Measurements from ENCODE around the gene RLN2. TPM values are rescaled to one million over a fixed set of nuclear protein-coding genes. Genes with fewer than 3 reads are reported as not detected.
A peak's percentile ranks its signal among the peaks of the same experiment; 100 is the strongest.
"Not testable (repeated sequence)": the region's sequence is repeated elsewhere in the genome, so short reads cannot be mapped to it uniquely, and the experiment has no call there.

Gene RLN2, protein sequence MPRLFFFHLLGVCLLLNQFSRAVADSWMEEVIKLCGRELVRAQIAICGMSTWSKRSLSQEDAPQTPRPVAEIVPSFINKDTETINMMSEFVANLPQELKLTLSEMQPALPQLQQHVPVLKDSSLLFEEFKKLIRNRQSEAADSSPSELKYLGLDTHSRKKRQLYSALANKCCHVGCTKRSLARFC
- total RNA-seq = not detected

DNA sequence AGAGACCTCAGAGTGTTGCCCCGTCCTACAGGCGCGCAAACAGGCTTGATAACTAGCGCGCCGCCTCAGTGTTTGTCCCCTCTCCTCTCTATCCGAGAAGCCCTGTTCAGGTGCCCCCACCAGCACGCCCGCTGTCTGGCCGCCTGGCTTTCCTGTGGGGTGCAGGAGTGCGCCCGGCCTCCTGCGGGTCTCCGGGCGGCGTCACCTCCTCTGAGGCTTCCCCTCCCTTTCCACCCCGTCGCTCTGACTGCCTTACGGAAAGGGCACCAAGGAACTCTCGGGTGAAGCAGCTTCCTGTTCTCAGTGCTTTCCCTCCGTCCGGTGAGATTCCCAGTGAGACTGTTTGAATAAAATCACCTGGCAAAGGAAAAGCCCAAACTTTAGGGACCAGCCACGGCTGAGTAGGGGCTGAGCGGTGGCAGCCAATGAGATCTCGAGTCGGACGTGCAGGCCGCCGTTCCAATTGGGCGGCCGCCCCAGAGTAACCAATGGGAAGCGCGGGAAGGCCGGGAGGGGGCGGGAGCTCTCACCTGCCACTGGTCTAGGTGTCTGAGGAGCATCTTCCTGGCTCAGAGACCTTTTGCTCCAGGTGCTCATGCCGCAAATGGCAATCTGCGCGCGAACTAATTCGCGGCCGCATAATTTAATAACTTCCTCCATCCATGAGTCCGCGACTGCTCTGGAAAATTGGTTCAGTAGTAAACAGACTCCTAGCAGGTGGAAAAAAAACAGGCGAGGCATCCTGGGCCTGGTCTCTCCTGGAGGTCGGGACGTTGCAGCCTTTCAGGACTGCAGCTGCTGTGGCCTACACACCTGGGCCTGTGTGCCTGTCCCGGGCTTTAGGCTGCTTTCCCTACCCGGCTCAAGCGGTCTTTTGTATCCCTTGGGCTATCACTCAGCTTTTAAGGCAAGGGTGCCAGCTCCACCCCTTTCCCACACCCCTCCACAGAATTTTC lies at the start of gene RLN2:
TSS of gene RLN2 (minus strand) at position 877 of the 956 bp plus-strand sequence. CDS start at position 741, 136 bp downstream.
- DNase-seq (ENCODE audit: low spot score in 2 of 2) = not testable (repeated sequence)
- FAIRE-seq = peak; percentile 82

DNA sequence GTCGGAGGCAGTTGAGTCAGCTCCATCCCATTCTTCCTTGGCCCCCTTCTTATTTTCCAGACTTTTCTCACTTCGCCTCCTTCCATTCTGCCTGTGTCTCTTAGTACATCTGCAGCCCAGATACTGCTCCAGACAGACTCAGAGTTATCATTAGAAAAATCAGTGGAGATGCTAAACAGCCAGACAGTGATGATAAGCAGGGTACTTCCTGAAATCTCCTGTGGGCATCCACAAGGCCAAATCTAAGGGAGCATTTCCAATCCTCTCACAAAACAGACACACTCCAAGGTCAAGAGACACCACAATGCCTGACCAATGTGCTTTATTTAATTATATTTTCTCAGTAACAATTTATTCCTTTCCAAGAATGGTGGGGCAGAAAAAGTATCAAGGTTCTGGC lies 49.7 kb upstream of the RLN2 start:
- FAIRE-seq (no peak), DNase-seq (ENCODE audit: low spot score in 2 of 2) (no peak)

DNA sequence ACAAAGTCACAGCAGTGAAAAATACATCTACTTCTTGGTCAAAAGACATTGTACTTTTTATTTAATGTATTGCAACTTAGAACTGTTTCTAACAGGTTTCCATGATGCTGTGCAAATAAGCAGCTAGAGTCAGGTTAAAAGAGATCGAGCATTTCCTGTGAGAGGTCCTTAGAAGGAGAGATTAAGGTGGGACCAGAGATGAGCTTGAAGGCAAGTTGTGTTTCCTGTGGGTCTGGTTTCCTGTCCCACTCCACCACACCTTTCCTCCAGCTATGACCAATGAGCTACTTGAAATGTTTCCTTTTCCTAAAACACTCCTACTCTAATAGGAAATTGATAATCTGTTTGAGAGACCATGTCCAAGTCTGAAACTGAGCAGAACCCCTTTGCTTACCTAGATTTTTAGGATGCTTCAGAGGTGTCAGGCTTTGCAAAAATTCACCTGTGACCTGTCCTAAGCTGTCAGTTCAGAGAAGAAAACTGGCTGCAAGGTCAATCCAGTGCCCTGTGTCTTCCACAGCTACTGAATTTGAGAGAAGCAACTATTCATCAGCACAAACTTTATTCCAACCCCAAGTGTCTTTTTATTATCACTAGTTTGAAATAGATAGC lies 48.2 kb upstream of the RLN2 start:
- FAIRE-seq (no peak), DNase-seq (ENCODE audit: low spot score in 2 of 2) (no peak)

DNA sequence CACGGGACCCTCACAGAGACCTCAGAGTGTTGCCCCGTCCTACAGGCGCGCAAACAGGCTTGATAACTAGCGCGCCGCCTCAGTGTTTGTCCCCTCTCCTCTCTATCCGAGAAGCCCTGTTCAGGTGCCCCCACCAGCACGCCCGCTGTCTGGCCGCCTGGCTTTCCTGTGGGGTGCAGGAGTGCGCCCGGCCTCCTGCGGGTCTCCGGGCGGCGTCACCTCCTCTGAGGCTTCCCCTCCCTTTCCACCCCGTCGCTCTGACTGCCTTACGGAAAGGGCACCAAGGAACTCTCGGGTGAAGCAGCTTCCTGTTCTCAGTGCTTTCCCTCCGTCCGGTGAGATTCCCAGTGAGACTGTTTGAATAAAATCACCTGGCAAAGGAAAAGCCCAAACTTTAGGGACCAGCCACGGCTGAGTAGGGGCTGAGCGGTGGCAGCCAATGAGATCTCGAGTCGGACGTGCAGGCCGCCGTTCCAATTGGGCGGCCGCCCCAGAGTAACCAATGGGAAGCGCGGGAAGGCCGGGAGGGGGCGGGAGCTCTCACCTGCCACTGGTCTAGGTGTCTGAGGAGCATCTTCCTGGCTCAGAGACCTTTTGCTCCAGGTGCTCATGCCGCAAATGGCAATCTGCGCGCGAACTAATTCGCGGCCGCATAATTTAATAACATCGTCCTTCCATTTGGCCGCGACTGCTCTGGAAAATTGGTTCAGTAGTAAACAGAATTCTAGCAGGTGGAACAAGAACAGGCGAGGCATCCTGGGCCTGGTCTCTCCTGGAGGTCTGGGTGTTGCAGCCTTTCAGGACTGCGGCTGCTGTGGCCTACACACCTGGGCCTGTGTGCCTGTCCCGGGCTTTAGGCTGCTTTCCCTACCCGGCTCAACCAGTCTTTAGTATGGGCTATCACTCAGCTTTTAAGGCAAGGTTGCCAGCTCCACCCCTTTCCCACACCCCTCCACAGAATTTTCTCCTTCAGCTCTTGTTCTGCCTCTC lies 34.8 kb upstream of the RLN2 start, which contains the start of gene RLN1:
TSS of gene RLN1 (minus strand) at position 885 of the 990 bp plus-strand sequence. CDS start at position 755, 130 bp downstream.
- peak; percentile 71 for FAIRE-seq

DNA sequence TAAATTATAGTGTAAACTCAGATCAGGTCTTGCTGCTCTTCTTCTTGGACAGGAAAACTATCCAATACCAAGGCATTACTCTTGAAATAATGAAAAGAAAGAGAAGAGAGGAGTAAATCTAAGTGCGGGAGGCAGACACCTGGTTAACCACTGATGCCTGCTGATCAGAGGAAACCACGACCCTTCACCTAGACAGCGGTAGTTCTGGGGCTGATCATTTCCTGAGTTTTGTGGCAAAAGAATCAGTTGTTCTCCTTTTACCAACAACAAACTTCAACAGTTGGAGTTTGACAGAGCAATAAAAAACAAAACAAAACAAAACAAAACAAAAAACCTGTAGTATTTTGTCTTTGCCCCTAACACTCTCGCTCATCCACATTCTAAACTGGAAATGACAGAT lies 32.2 kb upstream of the RLN2 start:
- DNase-seq (ENCODE audit: low spot score in 2 of 2) (no peak), FAIRE-seq (no peak)

More for the DNA sequence above, 34.8 kb upstream of the RLN2 start, which contains the start of gene RLN1:
- not testable (repeated sequence) for DNase-seq (ENCODE audit: low spot score in 2 of 2)

DNA sequence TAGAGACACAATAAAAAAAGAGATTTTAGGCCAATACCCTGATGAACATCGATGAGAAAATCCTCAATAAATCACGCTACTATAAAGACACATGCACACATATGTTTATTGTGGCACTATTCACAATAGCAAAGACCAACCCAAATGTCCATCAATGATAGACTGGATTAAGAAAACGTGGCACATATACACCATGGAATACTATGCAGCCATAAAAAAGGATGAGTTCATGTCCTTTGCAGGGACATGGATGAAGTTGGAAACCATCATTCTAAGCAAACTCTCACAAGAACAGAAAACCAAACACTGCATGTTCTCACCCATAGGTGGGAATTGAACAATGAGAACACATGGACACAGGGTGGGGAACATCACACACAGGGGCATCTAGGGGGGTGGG lies 26.8 kb upstream of the RLN2 start:
- not testable (repeated sequence) for FAIRE-seq; DNase-seq (ENCODE audit: low spot score in 2 of 2)

DNA sequence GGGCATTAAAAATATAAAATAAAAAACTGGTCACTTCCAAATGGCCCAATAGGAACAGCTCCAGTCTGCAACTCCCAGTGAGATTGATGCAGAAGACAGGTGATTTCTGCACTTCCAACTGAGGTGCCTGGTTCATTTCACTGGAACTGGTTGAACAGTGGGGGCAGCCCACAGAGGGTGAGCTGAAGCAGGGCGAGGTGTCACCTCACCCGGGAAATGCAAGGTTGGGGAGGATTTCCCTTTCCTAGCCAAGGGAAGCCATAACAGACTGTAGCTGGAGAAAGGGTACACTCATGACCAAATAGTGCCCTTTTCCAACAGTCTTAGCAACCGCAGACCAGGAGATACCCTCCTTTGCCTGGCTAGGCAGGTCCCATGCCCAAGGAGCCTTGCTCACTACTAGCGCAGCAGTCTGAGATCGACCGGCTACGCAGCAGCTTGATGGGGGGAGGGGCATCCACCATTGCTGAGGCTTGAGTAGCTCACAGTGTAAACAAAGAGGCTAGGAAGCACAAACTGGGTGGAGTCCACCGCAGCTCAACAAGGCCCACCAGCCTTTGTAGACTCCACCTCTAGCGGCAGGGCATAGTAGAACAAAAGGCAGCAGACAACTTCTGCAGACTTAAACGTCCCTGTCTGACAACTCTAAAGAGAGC lies 22.5 kb upstream of the RLN2 start:
- DNase-seq (ENCODE audit: low spot score in 2 of 2) (no peak), FAIRE-seq (no peak)

DNA sequence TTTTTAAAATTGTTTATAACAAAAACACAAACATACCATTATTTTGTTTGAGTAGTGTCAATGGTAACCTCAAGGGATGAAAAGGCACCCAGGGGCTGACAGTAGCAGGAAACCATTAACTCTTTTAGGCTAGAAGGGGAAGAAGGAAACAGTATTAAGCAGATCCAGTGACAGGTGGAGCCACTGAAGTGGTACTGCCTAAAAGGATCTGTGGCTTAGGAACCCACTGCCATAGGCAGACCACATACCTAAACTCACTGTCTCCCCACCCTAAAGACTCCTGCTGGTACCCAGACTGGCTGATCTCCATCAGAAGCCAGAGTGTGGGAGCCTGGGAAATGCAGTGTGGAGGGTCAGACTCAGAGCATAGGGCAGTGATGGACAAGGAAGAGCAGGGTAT lies 21.7 kb upstream of the RLN2 start:
- FAIRE-seq = no peak
- DNase-seq (ENCODE audit: low spot score in 2 of 2) = no peak

DNA sequence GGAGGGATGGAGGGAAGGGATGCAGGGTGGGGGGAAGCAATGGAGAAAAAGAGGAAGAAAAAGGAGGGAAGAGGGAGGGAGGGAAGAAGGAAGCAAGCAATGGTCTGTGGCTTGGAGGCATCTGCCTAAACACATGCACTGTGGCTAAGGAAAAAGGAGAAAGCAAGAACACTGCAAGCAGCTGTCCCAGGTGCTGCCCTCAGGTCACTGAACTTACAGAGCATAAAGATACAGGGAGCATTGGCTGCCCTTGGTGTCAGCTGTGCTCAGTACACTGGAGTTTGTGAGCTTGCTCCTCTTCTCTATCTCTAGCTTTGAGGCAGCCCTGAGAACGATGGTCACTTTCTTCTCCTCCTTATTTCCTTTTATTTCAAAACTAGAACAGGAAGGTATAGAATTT lies 17.1 kb upstream of the RLN2 start:
- DNase-seq (ENCODE audit: low spot score in 2 of 2); FAIRE-seq: not testable (repeated sequence)

DNA sequence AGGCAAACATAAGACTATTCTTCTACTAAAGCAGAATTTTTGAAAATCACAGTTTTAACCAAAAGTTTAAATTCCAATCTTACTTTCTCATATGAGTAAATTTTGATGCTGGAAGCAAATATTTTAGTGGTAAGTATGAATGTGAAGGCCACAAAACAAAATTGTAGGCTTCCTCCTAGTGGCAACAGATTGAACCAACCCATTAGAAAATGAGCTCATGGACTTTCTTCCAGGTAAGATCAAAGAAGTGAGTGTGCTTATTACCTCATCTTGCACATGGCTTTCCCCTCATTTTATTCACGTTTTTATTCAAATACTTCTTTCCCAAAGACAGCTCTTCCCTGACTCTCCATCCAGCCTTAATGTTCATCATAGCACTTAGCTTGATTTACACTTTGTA lies 16.5 kb upstream of the RLN2 start:
- FAIRE-seq (no peak), DNase-seq (ENCODE audit: low spot score in 2 of 2) (no peak)

DNA sequence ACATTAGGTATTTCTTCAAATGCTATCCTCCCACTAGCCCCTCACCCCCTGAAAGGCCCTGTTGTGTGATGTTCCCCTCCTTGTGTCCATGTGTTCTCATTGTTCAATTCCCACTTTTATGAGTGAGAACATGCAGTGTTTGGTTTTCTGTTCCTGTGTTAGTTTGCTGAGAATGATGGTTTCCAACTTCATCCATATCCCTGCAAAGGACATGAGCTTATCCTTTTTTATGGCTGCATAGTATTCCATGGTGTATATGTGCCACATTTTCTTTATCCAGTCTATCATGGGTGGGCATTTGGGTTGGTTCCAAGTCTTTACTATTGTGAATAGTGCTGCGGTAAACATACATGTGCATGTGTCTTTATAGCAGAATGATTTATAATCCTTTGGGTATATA lies 11.9 kb upstream of the RLN2 start:
- DNase-seq (ENCODE audit: low spot score in 2 of 2); FAIRE-seq: not testable (repeated sequence)

DNA sequence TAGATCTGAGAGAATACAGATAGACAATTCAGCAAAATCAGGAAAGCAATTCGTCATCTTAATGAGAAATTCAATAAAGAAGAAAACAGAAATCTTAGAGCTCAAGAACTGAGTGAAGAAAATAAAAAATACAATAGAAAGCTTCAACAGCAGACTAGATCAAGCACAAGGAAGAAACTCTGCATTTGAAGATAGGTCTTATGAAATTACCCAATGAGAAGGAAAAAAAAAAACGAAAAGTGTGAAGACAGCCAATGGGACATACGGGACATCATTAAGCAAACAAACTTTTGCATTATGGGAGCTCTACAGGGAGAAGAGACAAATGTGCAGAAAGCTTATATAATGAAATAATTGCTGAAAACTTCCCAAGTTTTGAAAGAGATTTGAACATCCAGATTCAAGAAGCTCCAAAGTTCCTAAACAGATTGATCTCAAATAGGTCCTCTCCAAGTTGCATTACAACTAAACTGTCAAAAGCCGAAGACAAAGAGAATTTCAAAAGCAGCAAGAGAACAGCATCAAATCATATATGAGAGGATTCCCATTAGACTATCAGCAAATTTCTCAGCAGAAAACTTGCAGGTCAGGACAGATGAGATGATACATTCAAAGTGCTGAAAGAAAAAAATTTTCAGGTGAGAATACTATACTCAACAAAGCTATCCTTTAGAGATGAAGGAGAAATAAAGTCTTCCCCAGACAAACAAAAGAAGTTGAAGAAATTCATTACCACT lies 10.8 kb upstream of the RLN2 start:
- DNase-seq (ENCODE audit: low spot score in 2 of 2) = no peak
- FAIRE-seq = no peak

DNA sequence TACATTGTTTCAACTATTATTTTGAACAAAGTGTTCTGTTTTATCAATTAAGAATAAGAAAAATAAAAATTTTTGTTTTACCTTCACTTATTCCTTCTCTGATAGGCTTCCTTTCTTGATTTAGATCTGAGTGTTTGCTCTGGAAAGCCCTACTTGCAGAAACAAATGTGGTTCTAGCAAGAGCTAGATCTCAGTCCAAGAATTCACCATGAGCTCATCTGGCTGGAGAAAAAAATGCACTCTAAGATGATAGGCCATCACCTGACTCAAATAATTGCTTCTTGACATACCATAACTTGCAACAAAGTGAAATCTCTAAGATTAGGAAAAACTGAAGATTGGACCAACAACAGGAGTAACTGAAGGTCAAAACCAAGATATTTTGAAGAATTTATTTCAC lies 6.3 kb upstream of the RLN2 start:
- DNase-seq (ENCODE audit: low spot score in 2 of 2) = no peak
- FAIRE-seq = no peak

DNA sequence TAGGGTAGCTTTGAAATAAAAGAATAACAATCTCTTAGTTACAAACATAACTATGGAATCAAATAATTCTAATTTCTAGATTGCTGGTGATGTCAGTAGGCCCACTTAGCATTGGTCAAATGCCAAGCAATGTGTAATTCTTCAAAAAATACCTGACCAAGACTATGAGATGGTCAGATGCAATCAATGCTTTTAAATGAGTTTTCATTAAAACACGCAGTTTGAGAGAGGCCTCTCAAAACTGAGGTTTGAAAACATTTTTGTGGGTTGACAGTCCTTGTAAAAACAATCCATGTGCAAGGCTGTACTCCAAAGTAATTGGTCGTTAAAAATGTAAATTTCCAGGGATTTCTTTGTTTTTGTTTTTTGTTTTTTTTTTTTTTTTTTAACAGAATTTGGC lies 1.2 kb upstream of the RLN2 start:
- DNase-seq (ENCODE audit: low spot score in 2 of 2) = no peak
- FAIRE-seq = no peak

DNA sequence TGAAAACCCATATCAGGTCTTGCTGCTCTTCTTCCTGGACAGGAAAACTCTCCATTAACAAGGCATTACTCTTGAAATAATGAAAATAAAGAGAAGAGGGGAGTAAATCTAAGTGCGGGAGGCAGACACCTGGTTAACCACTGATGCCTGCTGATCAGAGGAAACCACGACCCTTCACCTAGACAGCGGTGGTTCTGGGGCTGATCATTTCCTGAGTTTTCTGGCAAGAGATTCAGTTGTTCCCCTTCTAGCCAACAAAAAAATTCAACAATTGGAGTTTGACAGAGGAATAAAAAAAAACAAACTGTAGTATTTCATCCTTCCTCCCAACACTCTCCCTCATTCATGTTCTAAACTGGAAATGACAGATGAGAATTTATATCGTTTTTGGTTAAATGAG lies 3.0 kb downstream of the RLN2 start:
- no peak for FAIRE-seq
- DNase-seq (ENCODE audit: low spot score in 2 of 2) = no peak

DNA sequence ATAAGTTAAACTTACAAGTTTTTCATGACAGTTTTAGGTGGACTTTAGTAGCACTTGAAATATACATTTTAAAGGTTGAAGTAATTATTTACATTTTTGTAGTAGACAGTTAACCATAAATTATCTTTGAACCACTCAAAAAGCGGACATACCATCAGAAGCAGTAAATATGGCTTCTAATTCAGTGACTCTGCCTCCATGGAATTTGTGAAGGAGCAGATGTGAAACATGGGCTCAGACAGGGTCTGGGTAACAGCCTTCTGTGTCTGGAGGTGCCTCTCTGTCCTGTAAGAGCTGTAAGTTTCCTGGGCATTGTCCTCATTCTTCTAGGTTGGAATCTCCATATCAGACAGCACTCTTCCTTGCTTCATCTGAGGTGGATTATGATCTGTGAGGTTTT lies 12.4 kb downstream of the RLN2 start:
- DNase-seq (ENCODE audit: low spot score in 2 of 2) = no peak
- FAIRE-seq = no peak

DNA sequence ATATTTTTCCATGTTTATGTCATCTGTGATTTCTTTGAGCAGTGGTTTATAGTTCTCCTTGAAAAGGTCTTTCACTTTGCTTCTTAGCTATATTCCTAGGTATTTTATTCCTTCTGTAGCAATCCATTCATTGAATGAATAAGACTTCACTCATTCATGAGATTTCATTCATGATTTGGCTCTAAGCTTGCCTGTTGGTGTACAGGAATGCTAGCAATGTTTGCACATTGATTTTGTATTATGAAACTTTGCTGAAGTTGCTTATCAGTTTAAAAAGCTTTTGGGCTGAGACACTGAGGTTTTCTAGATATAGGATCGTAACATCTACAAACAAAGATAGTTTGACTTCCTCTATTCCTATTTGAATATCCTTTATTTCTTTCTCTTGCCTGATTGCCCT lies 15.9 kb downstream of the RLN2 start:
- DNase-seq (ENCODE audit: low spot score in 2 of 2) (no peak), FAIRE-seq (no peak)

DNA sequence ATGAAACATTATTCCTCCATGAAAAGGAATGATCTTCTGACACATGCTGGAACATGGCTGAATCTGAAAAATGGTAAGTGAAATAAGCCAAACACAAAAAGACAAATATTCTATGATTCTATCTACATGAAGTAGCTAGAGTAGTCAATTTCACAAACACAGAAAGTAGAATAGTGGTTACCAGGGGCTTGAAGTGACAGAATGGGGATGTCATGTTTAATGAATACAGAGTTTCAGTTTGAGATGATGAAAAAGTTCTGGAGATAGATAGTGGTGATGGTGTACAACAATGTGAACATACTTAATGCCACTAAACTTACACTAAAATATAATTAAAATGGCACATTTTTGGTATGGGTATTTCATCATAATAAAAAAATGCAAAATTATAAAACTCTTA lies 18.3 kb downstream of the RLN2 start:
- DNase-seq (ENCODE audit: low spot score in 2 of 2) = no peak
- no peak for FAIRE-seq

DNA sequence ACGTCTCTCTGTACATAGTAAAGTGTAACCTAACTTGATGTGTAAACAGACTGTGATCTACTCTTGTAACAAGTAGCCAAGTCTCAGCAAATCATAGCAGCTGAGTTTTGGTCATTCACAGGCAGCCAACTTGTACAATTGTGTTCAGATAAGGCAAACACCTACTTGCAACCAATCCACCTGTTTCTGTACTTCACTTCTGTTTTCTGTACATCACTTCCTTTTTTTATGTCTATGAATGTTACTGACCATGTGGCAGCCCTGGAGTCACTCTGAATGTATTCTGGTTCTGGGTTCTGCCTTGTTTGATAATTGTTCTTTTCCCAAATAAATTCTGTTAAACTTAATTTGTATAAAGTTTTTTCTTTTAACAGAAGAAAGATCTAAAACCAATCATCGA lies 26.0 kb downstream of the RLN2 start:
- FAIRE-seq (no peak), DNase-seq (ENCODE audit: low spot score in 2 of 2) (no peak)

All from frontal cortex (tissue), 4 donors.